Mammary epithelial cell (primary cell): Measurements from ENCODE around the gene PTPRM.

Experiments
- EZH2 ChIP-seq: IDR thresholded peaks from 2 replicates; pipeline ENCODE4 v1.6.1; 2012; ENCODE audit warnings: low read length, inconsistent platforms, borderline replicate concordance
- TF ChIP-seq, protein P1 (sequence below), 2 donors: IDR thresholded peaks in 1 of 2; conservative IDR thresholded peaks in 1 of 2; 2 replicates each; pipeline ENCODE4 v1.5.1; 2011 to 2012; ENCODE audit warnings: inconsistent platforms in 2 of 2, low read length in 2 of 2, mild to moderate bottlenecking in 2 of 2, control low read depth in 1 of 2, low read depth in 1 of 2; ENCODE audit not compliant: insufficient read depth in 1 of 2; ENCODE audit errors: extremely low read depth in 1 of 2

DNA sequence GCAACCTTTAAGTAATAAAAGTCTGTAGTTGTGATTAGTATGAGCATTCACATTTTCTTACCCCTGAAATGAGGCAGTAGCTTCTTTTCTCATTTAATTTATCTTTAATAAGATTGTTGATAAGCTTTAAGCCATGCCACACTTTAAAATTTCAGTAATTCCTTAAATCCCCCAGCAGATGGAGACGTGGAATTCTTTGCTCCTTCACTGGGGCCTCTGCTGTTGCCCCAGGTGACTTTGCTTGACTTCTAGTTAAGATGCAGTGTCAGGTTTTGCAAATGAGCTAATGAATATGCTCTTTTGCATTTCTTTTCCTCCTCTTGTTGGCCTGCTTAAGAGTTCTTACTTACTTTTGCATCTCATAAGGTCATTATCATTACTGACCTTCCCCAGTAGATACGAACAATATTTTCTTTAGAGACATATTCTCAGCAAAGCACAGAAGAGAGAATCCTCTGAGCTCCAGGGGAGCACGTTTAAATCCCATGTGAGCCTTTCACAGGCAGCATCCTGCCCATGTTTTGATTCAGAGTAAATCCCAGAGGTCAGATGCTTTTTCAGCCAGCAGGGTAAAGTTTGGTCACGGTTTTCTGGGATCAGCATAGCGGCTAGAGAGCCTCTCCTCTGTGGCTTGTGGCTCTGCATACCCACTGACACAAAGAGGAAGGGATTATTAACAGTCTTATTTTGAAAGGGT is 222.9 kb downstream of the PTPRM start:
- TF ChIP-seq, protein P1, sequence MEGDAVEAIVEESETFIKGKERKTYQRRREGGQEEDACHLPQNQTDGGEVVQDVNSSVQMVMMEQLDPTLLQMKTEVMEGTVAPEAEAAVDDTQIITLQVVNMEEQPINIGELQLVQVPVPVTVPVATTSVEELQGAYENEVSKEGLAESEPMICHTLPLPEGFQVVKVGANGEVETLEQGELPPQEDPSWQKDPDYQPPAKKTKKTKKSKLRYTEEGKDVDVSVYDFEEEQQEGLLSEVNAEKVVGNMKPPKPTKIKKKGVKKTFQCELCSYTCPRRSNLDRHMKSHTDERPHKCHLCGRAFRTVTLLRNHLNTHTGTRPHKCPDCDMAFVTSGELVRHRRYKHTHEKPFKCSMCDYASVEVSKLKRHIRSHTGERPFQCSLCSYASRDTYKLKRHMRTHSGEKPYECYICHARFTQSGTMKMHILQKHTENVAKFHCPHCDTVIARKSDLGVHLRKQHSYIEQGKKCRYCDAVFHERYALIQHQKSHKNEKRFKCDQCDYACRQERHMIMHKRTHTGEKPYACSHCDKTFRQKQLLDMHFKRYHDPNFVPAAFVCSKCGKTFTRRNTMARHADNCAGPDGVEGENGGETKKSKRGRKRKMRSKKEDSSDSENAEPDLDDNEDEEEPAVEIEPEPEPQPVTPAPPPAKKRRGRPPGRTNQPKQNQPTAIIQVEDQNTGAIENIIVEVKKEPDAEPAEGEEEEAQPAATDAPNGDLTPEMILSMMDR (conservative IDR thresholded peaks at IDR 0.05 in 1 of 2, IDR thresholded peaks at IDR 0.05 in 1 of 2; ENCODE audit: extremely low read depth in 1 of 2, insufficient read depth in 1 of 2, low read depth in 1 of 2, low read length in 2 of 2) = peak; percentile 50 to 68
- TF ChIP-seq EZH2 = no peak
